Endodermal cell (in vitro differentiated cells): ENCODE measurements around the gene USP2. TPM values are rescaled to one million over a fixed set of nuclear protein-coding genes. Genes with fewer than 3 reads are reported as not detected.

Source experiments
- DNase-seq: peaks from one replicate; pipeline ENCODE4 v3.0.0-alpha.2; 2017
- H3K27ac ChIP-seq: 2 replicates; pipeline ENCODE4 v1.5.1; 2013; ENCODE audit warnings: mild to moderate bottlenecking, low read depth, low read length, moderate library complexity
- H3K27me3 ChIP-seq: 2 replicates; pipeline ENCODE4 v1.6.1; 2013; ENCODE audit warnings: mild to moderate bottlenecking, low read length, moderate library complexity; ENCODE audit not compliant: insufficient read depth, control insufficient read depth, poor library complexity, severe bottlenecking
- H3K36me3 ChIP-seq: 2 replicates; pipeline ENCODE4 v1.7.0; 2013; ENCODE audit warnings: mild to moderate bottlenecking, low read length, moderate library complexity; ENCODE audit not compliant: control insufficient read depth, insufficient read depth
- H3K4me1 ChIP-seq: one replicate; pipeline ENCODE4 v1.7.0; 2013; ENCODE audit warnings: low read length; ENCODE audit not compliant: control insufficient read depth, insufficient read depth
- H3K4me3 ChIP-seq: 2 replicates; pipeline ENCODE4 v1.5.1; 2013; ENCODE audit warnings: mild to moderate bottlenecking, low read length, moderate library complexity
- H3K9ac ChIP-seq: 2 replicates; pipeline ENCODE4 v1.6.1; 2013; ENCODE audit warnings: mild to moderate bottlenecking, low read length, moderate library complexity; ENCODE audit not compliant: poor library complexity, severe bottlenecking; ENCODE audit errors: extremely low read depth
- H3K9me3 ChIP-seq: 2 replicates; pipeline ENCODE4 v1.6.1; 2013; ENCODE audit warnings: mild to moderate bottlenecking, low read length, moderate library complexity; ENCODE audit not compliant: control insufficient read depth
- H3K27ac Mint-ChIP-seq: 2 replicates; pipeline ENCODE4 v1.8.0; 2020; ENCODE audit warnings: mixed read lengths
- H3K27me3 Mint-ChIP-seq: 2 replicates; pipeline ENCODE4 v1.8.0; 2021; ENCODE audit warnings: mild to moderate bottlenecking, mixed read lengths; ENCODE audit not compliant: insufficient read depth
- H3K36me3 Mint-ChIP-seq: 2 replicates; pipeline ENCODE4 v1.8.0; 2020; ENCODE audit warnings: low read depth, mixed read lengths
- H3K4me1 Mint-ChIP-seq: 2 replicates; pipeline ENCODE4 v1.8.0; 2020; ENCODE audit warnings: mixed read lengths
- H3K4me3 Mint-ChIP-seq: 2 replicates; pipeline ENCODE4 v1.8.0; 2020; ENCODE audit warnings: mild to moderate bottlenecking, moderate library complexity, mixed read lengths
- H3K9me3 Mint-ChIP-seq: 2 replicates; pipeline ENCODE4 v1.8.0; 2020; ENCODE audit warnings: mild to moderate bottlenecking, mixed read lengths
- WGBS, 2 experiments: methylation state at CpG; one replicate each; pipeline versions ENCODE4 v1.1.5 to v1.1.7; 2013; ENCODE audit warnings: missing lambda C conversion rate in 2 of 2, mixed read lengths in 1 of 2; ENCODE audit not compliant: insufficient coverage in 1 of 2, insufficient read length in 1 of 2; 5-methylcytosine and 5-hydroxymethylcytosine counted together
- total RNA-seq, 2 donors: library from RNA; stranded (reverse); fragmentation: NEBNext Ultra II Directional in 1 of 2; extraction: Animal tissue kit (Norgen Biotek cat#: 25700) in 1 of 2; gene quantifications; 2 replicates in 1 of 2; 3 replicates in 1 of 2; pipeline ENCODE4 v1.2.1, GENCODE V29; 2021
- TF ChIP-seq, protein P1 (sequence below): fragments of 200-600 bp; sonication (generic); conservative IDR thresholded peaks from 2 replicates; pipeline ENCODE4 v1.5.0; 2021; ENCODE audit warnings: antibody characterized with exemption, mild to moderate bottlenecking

The USP2 gene
- total RNA-seq, 2 donors from 2014 or later, result 17.8 to 21.1 TPM

DNA sequence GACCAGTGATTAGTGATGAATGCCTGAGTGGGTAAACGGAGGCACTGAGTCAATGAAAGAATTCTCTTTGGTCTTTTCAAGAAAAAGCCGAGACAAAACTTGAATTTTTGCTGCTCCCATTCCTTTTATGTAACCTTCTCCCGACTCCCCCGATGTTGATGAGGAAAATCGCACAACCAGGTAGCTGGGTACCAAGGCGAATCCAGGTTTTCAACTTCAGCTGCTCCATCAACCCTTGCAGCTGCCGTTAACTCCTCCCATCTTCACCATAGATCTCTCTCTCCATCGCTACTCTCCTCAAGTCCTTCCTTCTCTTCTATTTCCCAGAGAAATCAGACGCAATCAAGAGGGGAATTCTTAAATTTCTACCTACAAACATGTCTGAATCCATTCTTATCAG lies 611 bp upstream of the USP2 start:
- Mint-ChIP-seq H3K4me1 (peaks cover 31% of the 10 kb centered on the region), H3K36me3 (no peaks in the 10 kb centered on the region), H3K27me3 (peaks cover 2% of the 10 kb centered on the region), H3K27ac (no peak overlapping the region), H3K9me3 (no peaks in the 10 kb centered on the region), H3K4me3 (no peak overlapping the region)
- Histone ChIP-seq H3K27me3 (no peaks in the 10 kb centered on the region), H3K4me3 (peak overlapping the region; percentile 83), H3K9ac (peak overlapping the region; percentile 49), H3K4me1 (peaks cover 22% of the 10 kb centered on the region), H3K36me3 (no peaks in the 10 kb centered on the region), H3K9me3 (no peaks in the 10 kb centered on the region), H3K27ac (no peak overlapping the region)
- no peak for DNase-seq
- WGBS, 2 experiments, result 26 to 27% methylated on average over 8 to 9 of the region's 9 CpGs
- TF ChIP-seq, protein P1, sequence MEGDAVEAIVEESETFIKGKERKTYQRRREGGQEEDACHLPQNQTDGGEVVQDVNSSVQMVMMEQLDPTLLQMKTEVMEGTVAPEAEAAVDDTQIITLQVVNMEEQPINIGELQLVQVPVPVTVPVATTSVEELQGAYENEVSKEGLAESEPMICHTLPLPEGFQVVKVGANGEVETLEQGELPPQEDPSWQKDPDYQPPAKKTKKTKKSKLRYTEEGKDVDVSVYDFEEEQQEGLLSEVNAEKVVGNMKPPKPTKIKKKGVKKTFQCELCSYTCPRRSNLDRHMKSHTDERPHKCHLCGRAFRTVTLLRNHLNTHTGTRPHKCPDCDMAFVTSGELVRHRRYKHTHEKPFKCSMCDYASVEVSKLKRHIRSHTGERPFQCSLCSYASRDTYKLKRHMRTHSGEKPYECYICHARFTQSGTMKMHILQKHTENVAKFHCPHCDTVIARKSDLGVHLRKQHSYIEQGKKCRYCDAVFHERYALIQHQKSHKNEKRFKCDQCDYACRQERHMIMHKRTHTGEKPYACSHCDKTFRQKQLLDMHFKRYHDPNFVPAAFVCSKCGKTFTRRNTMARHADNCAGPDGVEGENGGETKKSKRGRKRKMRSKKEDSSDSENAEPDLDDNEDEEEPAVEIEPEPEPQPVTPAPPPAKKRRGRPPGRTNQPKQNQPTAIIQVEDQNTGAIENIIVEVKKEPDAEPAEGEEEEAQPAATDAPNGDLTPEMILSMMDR, result no peak

DNA sequence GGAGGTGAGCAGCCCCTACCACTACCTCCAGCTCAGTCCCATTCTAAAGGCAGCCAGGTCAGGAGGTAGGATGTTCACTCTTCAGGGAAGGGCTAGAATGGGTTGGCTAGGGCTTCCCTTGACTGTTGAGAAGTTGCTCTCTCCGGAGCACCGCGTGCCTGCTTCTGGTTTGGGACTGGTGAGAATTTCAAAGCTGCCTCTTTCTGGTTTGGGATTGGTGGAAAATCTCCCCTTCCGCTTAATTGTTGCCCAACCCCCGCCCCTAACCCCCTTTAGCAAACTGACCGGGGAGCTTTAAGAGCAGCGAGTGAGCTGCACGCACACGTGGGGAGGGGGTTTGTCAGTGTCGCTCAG lies 686 bp downstream of the USP2 start:
- Histone ChIP-seq H3K4me3 (peak overlapping the region; percentile 83), H3K9ac (peak overlapping the region; percentile 73), H3K9me3 (no peaks in the 10 kb centered on the region), H3K4me1 (peaks cover 33% of the 10 kb centered on the region), H3K36me3 (peaks cover 5% of the 10 kb centered on the region), H3K27ac (no peak overlapping the region), H3K27me3 (no peaks in the 10 kb centered on the region)
- H3K36me3 Mint-ChIP-seq, result no peaks in the 10 kb centered on the region
- no peaks in the 10 kb centered on the region for H3K27me3 Mint-ChIP-seq
- peak overlapping the region; percentile 24 for H3K27ac Mint-ChIP-seq
- H3K4me3 Mint-ChIP-seq, result no peak overlapping the region
- TF ChIP-seq, protein P1, result no peak
- DNase-seq, result peak; percentile 80
- WGBS, 2 experiments, result 1% methylated on average over 10 of the region's 10 CpGs; no CpG with 5 or more reads in 1 of the 2 experiments
- H3K4me1 Mint-ChIP-seq, result peaks cover 39% of the 10 kb centered on the region
- H3K9me3 Mint-ChIP-seq, result no peaks in the 10 kb centered on the region

DNA sequence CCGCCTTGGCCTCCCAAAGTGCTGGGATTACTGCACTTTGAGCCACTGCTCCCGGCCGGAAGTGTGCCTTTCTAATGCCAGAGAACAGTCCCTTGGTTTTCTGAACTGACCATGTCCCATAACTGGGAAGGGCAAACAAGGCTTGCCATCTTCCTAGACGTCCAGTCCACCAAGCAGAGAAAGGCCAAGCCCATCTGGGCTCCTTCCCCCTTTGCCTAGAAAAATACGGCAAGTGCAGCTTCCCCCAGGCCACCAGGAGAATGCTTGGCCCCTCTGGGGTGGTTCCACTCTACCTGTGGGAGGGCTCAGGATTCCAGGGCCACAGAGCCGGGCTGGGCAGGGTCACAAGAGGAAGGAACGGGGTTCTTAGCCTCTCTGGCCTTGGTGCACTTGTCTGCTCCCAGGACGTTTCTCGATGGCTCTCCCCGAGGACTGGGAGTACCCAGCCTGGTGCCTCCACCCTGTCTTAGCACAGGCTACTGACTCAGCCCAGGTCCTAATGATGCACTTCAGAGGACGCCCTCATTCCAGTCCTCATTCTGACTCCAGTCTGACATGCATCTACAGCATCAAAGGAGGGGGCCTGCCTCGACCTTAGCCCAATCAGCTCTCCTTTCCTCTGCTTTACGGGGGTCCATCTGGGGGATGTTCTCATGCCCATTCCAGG lies 1.2 kb downstream of the USP2 start:
- Mint-ChIP-seq H3K27me3 (no peaks in the 10 kb centered on the region), H3K4me3 (no peak overlapping the region), H3K9me3 (no peaks in the 10 kb centered on the region), H3K36me3 (no peaks in the 10 kb centered on the region), H3K27ac (peak overlapping the region; percentile 24), H3K4me1 (peaks cover 44% of the 10 kb centered on the region)
- TF ChIP-seq, protein P1, result no peak
- Histone ChIP-seq H3K27me3 (no peaks in the 10 kb centered on the region), H3K4me1 (peaks cover 38% of the 10 kb centered on the region), H3K9ac (peak overlapping the region; percentile 73), H3K4me3 (peak overlapping the region; percentile 83), H3K36me3 (peaks cover 5% of the 10 kb centered on the region), H3K27ac (no peak overlapping the region), H3K9me3 (no peaks in the 10 kb centered on the region)
- DNase-seq, result no peak
- 79 to 81% methylated on average over 10 to 13 of the region's 13 CpGs for WGBS, 2 experiments
